Ascending aorta (tissue), 2 donors: ENCODE results near the gene TEX35. TPM values are rescaled to one million over a fixed set of nuclear protein-coding genes. Genes with fewer than 3 reads are reported as not detected.

Source experiments
- DNase-seq, 2 donors: peaks; one replicate each; pipeline ENCODE4 v3.0.0-alpha.2; 2019; ENCODE audit warnings: low spot score in 2 of 2
- H3K27ac ChIP-seq, 2 donors: fragments of 200-600 bp; sonication (generic); one replicate each; pipeline ENCODE4 v1.5.1; 2016 to 2017; ENCODE audit warnings: mild to moderate bottlenecking in 1 of 2
- H3K27me3 ChIP-seq: fragments of 200-600 bp; sonication (generic); one replicate; pipeline ENCODE4 v1.5.1; 2017
- H3K36me3 ChIP-seq, 2 donors: fragments of 200-600 bp; sonication (generic); one replicate each; pipeline ENCODE4 v1.5.1; 2016
- H3K4me1 ChIP-seq, 2 donors: fragments of 200-600 bp; sonication (generic); one replicate each; pipeline ENCODE4 v1.5.1; 2016 to 2017; ENCODE audit warnings: mild to moderate bottlenecking in 1 of 2
- H3K4me3 ChIP-seq, 2 donors: fragments of 200-600 bp; sonication (generic); one replicate each; pipeline ENCODE4 v1.5.1; 2016 to 2017; ENCODE audit warnings: mild to moderate bottlenecking in 1 of 2
- H3K9me3 ChIP-seq, 2 donors: fragments of 200-600 bp; sonication (generic); one replicate each; pipeline ENCODE4 v1.5.1; 2016
- CTCF ChIP-seq, 3 experiments: fragments of 200-600 bp in 2 of 3; fragments of 450-650 bp in 1 of 3; sonication (generic) in 2 of 3; IDR thresholded peaks; one replicate each; pipeline ENCODE4 v1.5.1; 2016 to 2019; ENCODE audit warnings: antibody characterized with exemption in 3 of 3, mild to moderate bottlenecking in 1 of 3, moderate library complexity in 1 of 3
- intact Hi-C: fragments of 100-400 bp; cut with DNase I; formaldehyde crosslinking; loops from one replicate; pipeline ENCODE4 v1.15.1; 2023
- total RNA-seq: library from RNA; depleted of rRNA; stranded (reverse); fragments of >200 nt; gene quantifications from one replicate; pipeline ENCODE4 v1.1.0, GENCODE V29; 2016

Gene TEX35
- total RNA-seq, 1 donor from 2014 or later: not detected

GRCh38 chr1:178484698-178485225 is 28.1 kb upstream of the TEX35 start:
- H3K27me3 ChIP-seq: no peaks in the 10 kb centered on the region
- H3K4me3 ChIP-seq: no peak overlapping the region
- no peak for TF ChIP-seq CTCF (IDR thresholded peaks at IDR 0.05)
- peaks cover 0 to 4% of the 10 kb centered on the region in 2 donors for H3K4me1 ChIP-seq
- H3K9me3 ChIP-seq: no peaks in the 10 kb centered on the region
- H3K27ac ChIP-seq: no peak overlapping the region
- intact Hi-C loops: loop anchor here (10.0 kb wide), 1 partner anchor 180 kb away; no protein-coding TSS in a partner anchor
- no peak for DNase-seq
- H3K36me3 ChIP-seq: peaks cover 0 to 4% of the 10 kb centered on the region in 2 donors

- H3K36me3 ChIP-seq: no peaks in the 10 kb centered on the region
- H3K9me3 ChIP-seq: no peaks in the 10 kb centered on the region
- H3K27me3 ChIP-seq: no peaks in the 10 kb centered on the region
- no peak for TF ChIP-seq CTCF (IDR thresholded peaks at IDR 0.05)
- intact Hi-C loops: loop anchor here (10.0 kb wide), 1 partner anchor 181 kb away; no protein-coding TSS in a partner anchor
- H3K4me1 ChIP-seq: peaks cover 0 to 4% of the 10 kb centered on the region in 2 donors
- no peak overlapping the region for H3K27ac ChIP-seq
- DNase-seq: no peak
- H3K4me3 ChIP-seq: no peak overlapping the region
These were observed 27.3 kb upstream of the TEX35 start for GRCh38 chr1:178485541-178485981.

- H3K4me3 ChIP-seq: peak overlapping the region; percentile 39 to 63
- no peaks in the 10 kb centered on the region for H3K36me3 ChIP-seq
- TF ChIP-seq CTCF (IDR thresholded peaks at IDR 0.05): no peak
- H3K27me3 ChIP-seq: no peaks in the 10 kb centered on the region
- no peaks in the 10 kb centered on the region for H3K9me3 ChIP-seq
- peaks cover 0 to 4% of the 10 kb centered on the region in 2 donors for H3K4me1 ChIP-seq
- intact Hi-C loops: loop anchor here (10.0 kb wide), 1 partner anchor 182 kb away; no protein-coding TSS in a partner anchor
- no peak overlapping the region for H3K27ac ChIP-seq
- DNase-seq: no peak
These were observed 26.5 kb upstream of the TEX35 start for GRCh38 chr1:178486100-178487069.

GRCh38 chr1:178487070-178487615 is 25.8 kb upstream of the TEX35 start:
- Histone ChIP-seq H3K36me3 (no peaks in the 10 kb centered on the region), H3K4me1 (peaks cover 0 to 4% of the 10 kb centered on the region in 2 donors), H3K27me3 (no peaks in the 10 kb centered on the region), H3K4me3 (peak overlapping the region; percentile 39 to 63), H3K9me3 (no peaks in the 10 kb centered on the region), H3K27ac (no peak overlapping the region)
- no peak for DNase-seq
- intact Hi-C loops: loop anchor here (10.0 kb wide), 1 partner anchor 182 kb away; no protein-coding TSS in a partner anchor
- TF ChIP-seq CTCF (IDR thresholded peaks at IDR 0.05): no peak

- Histone ChIP-seq H3K27me3 (no peaks in the 10 kb centered on the region), H3K27ac (no peak overlapping the region), H3K36me3 (no peaks in the 10 kb centered on the region), H3K9me3 (no peaks in the 10 kb centered on the region), H3K4me1 (peaks cover 0 to 4% of the 10 kb centered on the region in 2 donors), H3K4me3 (no peak overlapping the region)
- intact Hi-C loops: loop anchor here (10.0 kb wide), 1 partner anchor 184 kb away; no protein-coding TSS in a partner anchor
- no peak for DNase-seq
- TF ChIP-seq CTCF (IDR thresholded peaks at IDR 0.05): no peak
These were observed 24.5 kb upstream of the TEX35 start for GRCh38 chr1:178488393-178488792.
